ENCODE measurements around the gene TRIO.

TRIO gene

GRCh38 chr5:14135621-14136020 is 7.5 kb upstream of the TRIO start:
- H3K4me1 ChIP-seq (ENCODE audit: control insufficient read depth, insufficient read depth, low read length) = peaks cover 31% of the 10 kb centered on the region
- no peak overlapping the region for H3K27ac ChIP-seq (ENCODE audit: extremely low read depth, low read depth, low read length)
- CTCF ChIA-PET = interaction anchor here (0.6 kb wide), 1 partner anchor 16 kb away, joined by 4 read pairs; no protein-coding TSS in a partner anchor
- TF ChIP-seq ZNF223 (tag by site-specific recombination; IDR thresholded peaks at IDR 0.05) (no peak), ZNF426 (tag by site-specific recombination; IDR thresholded peaks at IDR 0.05) (no peak), SP7 (tag by site-specific recombination; IDR thresholded peaks at IDR 0.05) (no peak), ZNF184 (tag by site-specific recombination; IDR thresholded peaks at IDR 0.05) (no peak), PBX3 (CRISPR knock-in tag; IDR thresholded peaks at IDR 0.05) (no peak), ZNF549 (tag by site-specific recombination; IDR thresholded peaks at IDR 0.05) (0 out of 2 replicates have a peak, but pooled peaks have one; percentile 7), ZNF837 (tag by site-specific recombination; IDR thresholded peaks at IDR 0.05) (no peak), ZNF701 (tag by site-specific recombination; IDR thresholded peaks at IDR 0.05) (no peak), ZNF530 (tag by site-specific recombination; IDR thresholded peaks at IDR 0.05; ENCODE audit: low read depth) (no peak), EGR2 (tag by site-specific recombination; IDR thresholded peaks at IDR 0.05; ENCODE audit: low read depth) (no peak), ZNF354C (tag by site-specific recombination; IDR thresholded peaks at IDR 0.05; ENCODE audit: borderline replicate concordance, low read depth) (no peak), SETDB1 (IDR thresholded peaks at IDR 0.05; ENCODE audit: insufficient read length, low read length) (peak; percentile 57), ZNF169 (tag by site-specific recombination; IDR thresholded peaks at IDR 0.05) (no peak), ZNF280D (tag by site-specific recombination; IDR thresholded peaks at IDR 0.05) (no peak), MZF1 (tag by site-specific recombination; IDR thresholded peaks at IDR 0.05; ENCODE audit: borderline replicate concordance) (0 out of 2 replicates have a peak, but pooled peaks have one; percentile 58), ZNF518A (tag by site-specific recombination; conservative IDR thresholded peaks at IDR 0.05; ENCODE audit: low read depth) (no peak), ZNF623 (tag by site-specific recombination; IDR thresholded peaks at IDR 0.05) (no peak), ZNF18 (tag by site-specific recombination; IDR thresholded peaks at IDR 0.05) (no peak), ZSCAN30 (tag by site-specific recombination; IDR thresholded peaks at IDR 0.05) (no peak)
- POLR2A ChIA-PET = no interaction called here
- H3K36me3 ChIP-seq (ENCODE audit: control insufficient read depth in 2 of 2, insufficient read depth in 1 of 2, low read length in 2 of 2) = no peaks in the 10 kb centered on the region
- no peak overlapping the region for H3K4me3 ChIP-seq (ENCODE audit: low read depth, low read length)
- H3K9me3 ChIP-seq (ENCODE audit: control insufficient read depth, insufficient read depth, low read depth, low read length) = no peaks in the 10 kb centered on the region; the same call in 1 of the 2 replicates
